ENCODE data around the gene CEMIP. TPM values are rescaled to one million over a fixed set of nuclear protein-coding genes. Genes with fewer than 3 reads are reported as not detected.

The CEMIP gene
- total and polyA plus RNA-seq, 2 of the 13 experiments (the other 11 are each of a cell fraction or from before 2014, with no cell fraction given): 4.3 to 28.5 TPM

DNA sequence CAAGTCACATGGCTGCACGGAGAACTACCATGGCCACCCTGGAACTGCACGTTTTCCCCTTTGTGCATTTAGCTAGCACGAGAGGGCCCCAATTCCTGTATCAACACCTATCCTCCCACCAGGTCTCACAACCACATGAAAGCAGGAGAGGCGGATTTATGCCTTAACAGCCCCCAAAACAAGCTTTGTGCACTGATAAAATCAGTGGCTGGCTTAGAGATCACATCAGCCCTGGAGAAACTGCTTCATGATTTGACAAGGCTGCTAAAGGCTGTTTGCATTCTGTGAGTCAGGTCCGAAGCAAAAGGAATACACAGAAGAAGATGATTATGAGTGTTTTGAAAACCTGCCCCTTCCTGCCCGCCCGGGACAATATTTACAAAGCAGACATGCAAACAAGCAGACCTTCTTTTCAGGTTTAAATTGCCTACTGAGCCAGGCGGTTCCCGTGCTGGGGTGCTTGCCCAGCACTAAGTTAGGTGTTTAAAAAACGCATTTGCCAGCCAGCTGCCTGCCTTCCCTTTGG lies 25.9 kb downstream of the CEMIP start (continued):
- TF ChIP-seq ZHX2 (IDR thresholded peaks at IDR 0.05; ENCODE audit: low read depth) (peak; percentile 48; the same call in 1 of the 2 replicates), ZHX2 (CRISPR knock-in tag; IDR thresholded peaks at IDR 0.05; ENCODE audit: borderline replicate concordance) (no peak), HNF1A (IDR thresholded peaks at IDR 0.05; ENCODE audit: low read depth) (peak; percentile 50; the same call in 1 of the 2 replicates), HNF1A (CRISPR knock-in tag; IDR thresholded peaks at IDR 0.05; ENCODE audit: borderline replicate concordance) (peak; percentile 84), NFE2L1 (CRISPR knock-in tag; IDR thresholded peaks at IDR 0.05; ENCODE audit: borderline replicate concordance) (no peak), ZSCAN12 (CRISPR knock-in tag; IDR thresholded peaks at IDR 0.05) (no peak), KDM1A (CRISPR knock-in tag; IDR thresholded peaks at IDR 0.05) (no peak), TGIF2 (CRISPR knock-in tag; IDR thresholded peaks at IDR 0.05) (peak; percentile 87; the same call in 1 of the 2 replicates), TCF12 (IDR thresholded peaks at IDR 0.05) (no peak), TCF12 (CRISPR knock-in tag; IDR thresholded peaks at IDR 0.05) (no peak), MATR3 (CRISPR knock-in tag; IDR thresholded peaks at IDR 0.05) (no peak), POLR2AphosphoS2 (IDR thresholded peaks at IDR 0.05; ENCODE audit: low read depth, low read length) (no peak), SIX4 (CRISPR knock-in tag; IDR thresholded peaks at IDR 0.05) (0 out of 2 replicates have a peak, but pooled peaks have one; percentile 13), RXRA (CRISPR knock-in tag; IDR thresholded peaks at IDR 0.05) (peak; percentile 59; the same call in 1 of the 2 replicates), ZMYM4 (CRISPR knock-in tag; IDR thresholded peaks at IDR 0.05) (no peak), ZNF775 (CRISPR knock-in tag; IDR thresholded peaks at IDR 0.05; ENCODE audit: borderline replicate concordance) (peak; percentile 73; the same call in 1 of the 2 replicates), ZKSCAN1 (IDR thresholded peaks at IDR 0.05; ENCODE audit: low read length) (no peak), XBP1 (CRISPR knock-in tag; IDR thresholded peaks at IDR 0.05) (no peak), ZFP41 (CRISPR knock-in tag; IDR thresholded peaks at IDR 0.05; ENCODE audit: borderline replicate concordance) (no peak), PHF20 (CRISPR knock-in tag; IDR thresholded peaks at IDR 0.05) (no peak), ZNF841 (CRISPR knock-in tag; IDR thresholded peaks at IDR 0.05; ENCODE audit: borderline replicate concordance) (no peak)
